IMR-90 (cell line): ENCODE results near the gene PSMB1. TPM values are rescaled to one million over a fixed set of nuclear protein-coding genes. Genes with fewer than 3 reads are reported as not detected.

ENCODE experiments used
- ATAC-seq: fragments of 200-7000 bp; cut with Tn5 transposase; 2 replicates; pipeline ENCODE4 v1.9.1; 2020; ENCODE audit warnings: low read depth, mild to moderate bottlenecking, moderate library complexity
- BruUV-seq: library from RNA; stranded (reverse); fragments of 400-500 nt; replicated peaks from 2 replicates; lab custom pipeline; 2021; lab: Mats Ljungman, UMichigan
- CTCF ChIA-PET: fragments of 300-600 bp; formaldehyde crosslinking; extraction: SDS; loops from one replicate; lab custom pipeline; 2021; ENCODE audit warnings: antibody characterized with exemption; lab: Yijun Ruan, JAX
- POLR2A ChIA-PET: fragments of 300-600 bp; sonication (Branson Sonifier 250); formaldehyde crosslinking; loops from one replicate; lab custom pipeline; 2022; ENCODE audit warnings: antibody characterized with exemption; ENCODE audit not compliant: unreplicated experiment; lab: Charles Lee
- DNase-seq: peaks from one replicate; pipeline ENCODE4 v3.0.0; 2013
- H2AFZ ChIP-seq: replicated peaks from 2 replicates; pipeline ENCODE3; 2013; ENCODE audit warnings: low read length, mild to moderate bottlenecking; ENCODE audit not compliant: poor library complexity
- H2AK5ac ChIP-seq: 2 replicates; pipeline ENCODE4 v1.6.1; 2013; ENCODE audit warnings: low read depth, low read length, inconsistent platforms
- H2AK9ac ChIP-seq: replicated peaks from 2 replicates; pipeline ENCODE3; 2013; ENCODE audit warnings: mild to moderate bottlenecking, low read depth, low read length, moderate library complexity; ENCODE audit not compliant: poor library complexity
- H2BK120ac ChIP-seq: 2 replicates; pipeline ENCODE4 v1.6.1; 2013; ENCODE audit warnings: low read depth, low read length, inconsistent platforms
- H2BK15ac ChIP-seq: 3 replicates; pipeline ENCODE4 v1.6.1; 2013; ENCODE audit warnings: low read depth, low read length, inconsistent platforms
- H2BK20ac ChIP-seq: 2 replicates; pipeline ENCODE4 v1.6.1; 2013; ENCODE audit warnings: low read depth, mild to moderate bottlenecking, inconsistent platforms, low read length, moderate library complexity
- H2BK5ac ChIP-seq: 2 replicates; pipeline ENCODE4 v1.6.1; 2013; ENCODE audit warnings: mild to moderate bottlenecking, low read depth, low read length, inconsistent platforms; ENCODE audit not compliant: poor library complexity, severe bottlenecking
- H3K14ac ChIP-seq: replicated peaks from 2 replicates; pipeline ENCODE4 v1.6.1; 2013; ENCODE audit warnings: low read depth, low read length, inconsistent platforms
- H3K18ac ChIP-seq: 2 replicates; pipeline ENCODE4 v1.6.1; 2013; ENCODE audit warnings: low read depth, low read length, control low read depth
- H3K23ac ChIP-seq: 2 replicates; pipeline ENCODE4 v1.6.1; 2013; ENCODE audit warnings: low read depth, low read length, inconsistent platforms
- H3K27ac ChIP-seq: 2 replicates; pipeline ENCODE4 v1.5.1; 2013; ENCODE audit warnings: mild to moderate bottlenecking, control low read depth, low read length; ENCODE audit not compliant: insufficient read depth
- H3K27me3 ChIP-seq: 2 replicates; pipeline ENCODE4 v1.6.1; 2013; ENCODE audit warnings: low read length; ENCODE audit not compliant: control insufficient read depth, insufficient read depth
- H3K36me3 ChIP-seq: 2 replicates; pipeline ENCODE4 v1.6.1; 2013; ENCODE audit warnings: low read length, mixed read lengths; ENCODE audit not compliant: control insufficient read depth, insufficient read depth
- H3K4ac ChIP-seq: 2 replicates; pipeline ENCODE4 v1.6.1; 2013; ENCODE audit warnings: low read depth, low read length, inconsistent platforms
- H3K4me1 ChIP-seq: 2 replicates; pipeline ENCODE4 v1.6.1; 2013; ENCODE audit warnings: low read length, mixed read lengths; ENCODE audit not compliant: control insufficient read depth, insufficient read depth
- H3K4me2 ChIP-seq: 2 replicates; pipeline ENCODE4 v1.6.1; 2013; ENCODE audit warnings: low read depth, mild to moderate bottlenecking, control low read depth, low read length, moderate library complexity
- H3K4me3 ChIP-seq: 2 replicates; pipeline ENCODE4 v1.5.1; 2013; ENCODE audit warnings: low read depth, mild to moderate bottlenecking, control low read depth, low read length, moderate library complexity; ENCODE audit not compliant: insufficient read depth
- H3K56ac ChIP-seq: 2 replicates; pipeline ENCODE4 v1.6.1; 2013; ENCODE audit warnings: low read length, inconsistent platforms; ENCODE audit not compliant: insufficient read depth; ENCODE audit errors: extremely low read depth
- H3K79me1 ChIP-seq, 2 experiments: 2 replicates each; pipeline ENCODE4 v1.6.1; 2013; ENCODE audit warnings: low read length in 2 of 2, inconsistent platforms in 1 of 2, low read depth in 1 of 2
- H3K9ac ChIP-seq: 2 replicates; pipeline ENCODE4 v1.6.1; 2013; ENCODE audit warnings: low read depth, low read length, control low read depth
- H3K9me1 ChIP-seq: 2 replicates; pipeline ENCODE4 v1.6.1; 2013; ENCODE audit warnings: low read length, inconsistent platforms; ENCODE audit not compliant: insufficient read depth
- H3K9me3 ChIP-seq: 2 replicates; pipeline ENCODE4 v1.6.1; 2013; ENCODE audit warnings: low read length; ENCODE audit not compliant: control insufficient read depth, insufficient read depth
- H4K20me1 ChIP-seq: 2 replicates; pipeline ENCODE4 v1.6.1; 2013; ENCODE audit warnings: low read length, inconsistent platforms; ENCODE audit not compliant: insufficient read depth
- H4K5ac ChIP-seq: 2 replicates; pipeline ENCODE4 v1.6.1; 2013; ENCODE audit warnings: mild to moderate bottlenecking, low read depth, low read length, control low read depth
- H4K8ac ChIP-seq, 2 experiments: 2 replicates each; pipeline ENCODE4 v1.6.1; 2013; ENCODE audit warnings: low read depth in 2 of 2, low read length in 2 of 2, control low read depth in 1 of 2, inconsistent platforms in 1 of 2
- H4K91ac ChIP-seq: 2 replicates; pipeline ENCODE4 v1.6.1; 2013; ENCODE audit warnings: low read depth, low read length, inconsistent platforms; ENCODE audit not compliant: insufficient read depth
- BHLHE40 ChIP-seq: fragments of 150-350 bp; IDR thresholded peaks from 2 replicates; pipeline ENCODE4 v1.6.1; 2016; ENCODE audit warnings: mild to moderate bottlenecking, low read depth, low read length
- CHD1 ChIP-seq: IDR thresholded peaks from 2 replicates; pipeline ENCODE4 v1.6.1; 2012; ENCODE audit warnings: low read depth, low read length, improper control_type of control experiment
- ELK1 ChIP-seq: fragments of 150-350 bp; IDR thresholded peaks from 2 replicates; pipeline ENCODE4 v1.6.1; 2016; ENCODE audit warnings: low read depth, mild to moderate bottlenecking, low read length, moderate library complexity, borderline replicate concordance
- MAZ ChIP-seq: IDR thresholded peaks from 2 replicates; pipeline ENCODE4 v1.6.1; 2012; ENCODE audit warnings: low read depth, mild to moderate bottlenecking, low read length, improper control_type of control experiment, moderate library complexity, borderline replicate concordance
- MXI1 ChIP-seq: IDR thresholded peaks from 2 replicates; pipeline ENCODE4 v1.6.1; 2012; ENCODE audit warnings: low read depth, mild to moderate bottlenecking, low read length, moderate library complexity, borderline replicate concordance
- NFE2L2 ChIP-seq: fragments of 150-350 bp; IDR thresholded peaks from 2 replicates; pipeline ENCODE4 v1.6.1; 2016; ENCODE audit warnings: low read depth, mild to moderate bottlenecking, low read length
- POLR2A ChIP-seq: IDR thresholded peaks from 2 replicates; pipeline ENCODE4 v1.6.1; 2012; ENCODE audit warnings: mild to moderate bottlenecking, low read depth, low read length
- RAD21 ChIP-seq: IDR thresholded peaks from 2 replicates; pipeline ENCODE4 v1.6.1; 2012; ENCODE audit warnings: low read length, improper control_type of control experiment
- RCOR1 ChIP-seq: IDR thresholded peaks from 2 replicates; pipeline ENCODE4 v1.6.1; 2012; ENCODE audit warnings: mild to moderate bottlenecking, low read length, improper control_type of control experiment; ENCODE audit not compliant: insufficient replicate concordance
- RFX5 ChIP-seq: IDR thresholded peaks from 2 replicates; pipeline ENCODE4 v1.8.0; 2012; ENCODE audit warnings: low read depth, mild to moderate bottlenecking, low read length, moderate library complexity
- SMC3 ChIP-seq: fragments of 150-350 bp; IDR thresholded peaks from 2 replicates; pipeline ENCODE4 v1.6.1; 2016; ENCODE audit warnings: low read depth, mild to moderate bottlenecking, antibody characterized with exemption, low read length, moderate library complexity
- USF2 ChIP-seq: fragments of 150-350 bp; IDR thresholded peaks from 2 replicates; pipeline ENCODE4 v1.6.1; 2017; ENCODE audit warnings: mild to moderate bottlenecking, antibody characterized with exemption, low read length, low read depth
- WGBS, 2 experiments: methylation state at CpG; one replicate each; pipeline versions ENCODE4 v1.1.5 to v1.1.7; 2013; ENCODE audit warnings: missing lambda C conversion rate in 2 of 2; ENCODE audit not compliant: insufficient read length in 1 of 2; ENCODE audit errors: extremely low coverage in 2 of 2; 5-methylcytosine and 5-hydroxymethylcytosine counted together
- dilution Hi-C: fragments of 300-500 bp; cut with HindIII; formaldehyde crosslinking; loops from one replicate; pipeline ENCODE4 v1.14.3; 2018; ENCODE audit warnings: low sequenced_read_pairs; ENCODE audit not compliant: unreplicated experiment
- in situ Hi-C: fragments of 300-500 bp; cut with MboI; formaldehyde crosslinking; loops from 3 replicates; pipeline ENCODE4 v1.14.3; 2019; ENCODE audit warnings: low sequenced_read_pairs, inconsistent platforms, mixed read lengths
- intact Hi-C: fragments of 100-400 bp; cut with micrococcal nuclease; formaldehyde crosslinking; loops from 2 replicates; pipeline ENCODE4 v1.10.0; 2022
- polyA plus RNA-seq, 3 experiments: library from polyadenylated mRNA; depleted of rRNA; stranded (reverse); fragments of >200 nt; gene quantifications; 2 replicates each; pipeline ENCODE4 v1.2.3, GENCODE V29; 2012; ENCODE audit warnings: low replicate concordance in 1 of 3
- total RNA-seq: library from RNA; depleted of rRNA; stranded (reverse); fragments of >200 nt; gene quantifications from 2 replicates; pipeline ENCODE4 v1.2.3, GENCODE V29; 2012
- TF ChIP-seq, protein P1 (sequence below): conservative IDR thresholded peaks from 2 replicates; pipeline ENCODE4 v1.5.1; 2012; ENCODE audit warnings: mild to moderate bottlenecking, low read depth, low read length, improper control_type of control experiment

Gene PSMB1
- total and polyA plus RNA-seq, 2 of the 4 experiments (the other 2 are of a cell fraction), result 450 to 508 TPM

GRCh38 chr6:170590725-170591124 lies 37.6 kb upstream of the PSMB1 start:
- no peak overlapping the region for H3K4me2 ChIP-seq
- no peaks in the 10 kb centered on the region for H3K79me1 ChIP-seq
- H4K91ac ChIP-seq, result no peak overlapping the region
- DNase-seq, result no peak
- ChIA-PET CTCF (no interaction called here), POLR2A (no interaction called here)
- no peaks in the 10 kb centered on the region for H3K9me1 ChIP-seq
- no peak overlapping the region for H2AK5ac ChIP-seq
- H2AFZ ChIP-seq, result no peak overlapping the region
- WGBS, 2 experiments, result no CpG with 5 or more reads among the region's 1 CpG
- no peak overlapping the region for H3K14ac ChIP-seq
- H2BK20ac ChIP-seq, result no peak overlapping the region
- H3K18ac ChIP-seq, result no peak overlapping the region
- BruUV-seq, result no TSS peak
- H3K27ac ChIP-seq, result no peak overlapping the region
- no peak overlapping the region for H2AK9ac ChIP-seq
- H3K27me3 ChIP-seq, result no peaks in the 10 kb centered on the region
- ATAC-seq, result no peak
- no peak overlapping the region for H3K23ac ChIP-seq
- no peak overlapping the region for H4K5ac ChIP-seq
- no peak overlapping the region for H4K8ac ChIP-seq
- no peak for TF ChIP-seq ELK1
- no peak for TF ChIP-seq MAZ
- TF ChIP-seq, protein P1, sequence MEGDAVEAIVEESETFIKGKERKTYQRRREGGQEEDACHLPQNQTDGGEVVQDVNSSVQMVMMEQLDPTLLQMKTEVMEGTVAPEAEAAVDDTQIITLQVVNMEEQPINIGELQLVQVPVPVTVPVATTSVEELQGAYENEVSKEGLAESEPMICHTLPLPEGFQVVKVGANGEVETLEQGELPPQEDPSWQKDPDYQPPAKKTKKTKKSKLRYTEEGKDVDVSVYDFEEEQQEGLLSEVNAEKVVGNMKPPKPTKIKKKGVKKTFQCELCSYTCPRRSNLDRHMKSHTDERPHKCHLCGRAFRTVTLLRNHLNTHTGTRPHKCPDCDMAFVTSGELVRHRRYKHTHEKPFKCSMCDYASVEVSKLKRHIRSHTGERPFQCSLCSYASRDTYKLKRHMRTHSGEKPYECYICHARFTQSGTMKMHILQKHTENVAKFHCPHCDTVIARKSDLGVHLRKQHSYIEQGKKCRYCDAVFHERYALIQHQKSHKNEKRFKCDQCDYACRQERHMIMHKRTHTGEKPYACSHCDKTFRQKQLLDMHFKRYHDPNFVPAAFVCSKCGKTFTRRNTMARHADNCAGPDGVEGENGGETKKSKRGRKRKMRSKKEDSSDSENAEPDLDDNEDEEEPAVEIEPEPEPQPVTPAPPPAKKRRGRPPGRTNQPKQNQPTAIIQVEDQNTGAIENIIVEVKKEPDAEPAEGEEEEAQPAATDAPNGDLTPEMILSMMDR, result no peak
- TF ChIP-seq SMC3, result no peak
- TF ChIP-seq RCOR1, result no peak
- TF ChIP-seq NFE2L2, result no peak
- TF ChIP-seq RFX5, result no peak
- no peak for TF ChIP-seq MXI1
- no peak for TF ChIP-seq BHLHE40
- TF ChIP-seq CHD1, result no peak
- no peak for TF ChIP-seq POLR2A
- TF ChIP-seq RAD21, result no peak
- TF ChIP-seq USF2, result no peak
- dilution Hi-C loops (no loop called here), intact Hi-C loops (no loop called here), in situ Hi-C loops (no loop called here)
- no peak overlapping the region for H3K56ac ChIP-seq
- H4K20me1 ChIP-seq, result no peaks in the 10 kb centered on the region
- H3K9ac ChIP-seq, result no peak overlapping the region
- H3K9me3 ChIP-seq, result peaks cover 1% of the 10 kb centered on the region; the same call in 1 of the 2 replicates
- no peak overlapping the region for H2BK120ac ChIP-seq
- H3K4ac ChIP-seq, result no peak overlapping the region
- H3K4me3 ChIP-seq, result no peak overlapping the region
- no peaks in the 10 kb centered on the region for H3K4me1 ChIP-seq
- H2BK15ac ChIP-seq, result no peak overlapping the region
- H3K36me3 ChIP-seq, result no peaks in the 10 kb centered on the region
- no peak overlapping the region for H2BK5ac ChIP-seq
